Left ventricle myocardium inferior (tissue), 1 donor: ENCODE results near the gene ATP11C. TPM values are rescaled to one million over a fixed set of nuclear protein-coding genes. Genes with fewer than 3 reads are reported as not detected.
"Not testable (repeated sequence)": the region's sequence is repeated elsewhere in the genome, so short reads cannot be mapped to it uniquely, and the experiment has no call there.

Experiments
- DNase-seq: peaks from one replicate; pipeline ENCODE4 v3.0.0-alpha.2; 2020
- H3K27ac ChIP-seq: fragments of 200-600 bp; replicated peaks from 2 replicates; pipeline ENCODE4 v1.8.0; 2021
- H3K27me3 ChIP-seq: fragments of 200-600 bp; 2 replicates; pipeline ENCODE4 v1.8.0; 2021; ENCODE audit warnings: low read depth
- H3K36me3 ChIP-seq: fragments of 200-600 bp; 2 replicates; pipeline ENCODE4 v1.8.0; 2021
- H3K4me1 ChIP-seq: fragments of 200-600 bp; 2 replicates; pipeline ENCODE4 v1.8.0; 2021
- H3K4me3 ChIP-seq: fragments of 200-600 bp; 2 replicates; pipeline ENCODE4 v1.8.0; 2021; ENCODE audit warnings: mild to moderate bottlenecking, moderate library complexity
- H3K9me3 ChIP-seq: fragments of 200-600 bp; replicated peaks from 2 replicates; pipeline ENCODE4 v1.8.0; 2021
- CTCF ChIP-seq: fragments of 200-600 bp; IDR thresholded peaks from 2 replicates; pipeline ENCODE4 v1.8.0; 2021; ENCODE audit warnings: antibody characterized with exemption, mild to moderate bottlenecking, borderline replicate concordance
- intact Hi-C: fragments of 100-400 bp; cut with micrococcal nuclease; formaldehyde crosslinking; loops from one replicate; pipeline ENCODE4 v1.11.0; 2022
- total RNA-seq: library from RNA; stranded (reverse); fragmentation: NEBNext Ultra II Directional; extraction: Animal tissue kit (Norgen Biotek cat#: 25700); gene quantifications from one replicate; pipeline ENCODE4 v1.2.1, GENCODE V29; 2021
- donor health status: DM: no; HTN: yes; CAD: no; lungs with severe emphysema.

ATP11C gene
- total RNA-seq, 1 donor from 2014 or later, result 3.7 TPM

GRCh38 chrX:139877710-139878414 lies 55.0 kb downstream of the ATP11C start:
- Histone ChIP-seq H3K4me3 (no peak overlapping the region), H3K27ac (no peak overlapping the region), H3K4me1 (peaks cover 26% of the 10 kb centered on the region), H3K36me3 (no peaks in the 10 kb centered on the region), H3K27me3 (no peaks in the 10 kb centered on the region), H3K9me3 (no peaks in the 10 kb centered on the region)
- no peak for TF ChIP-seq CTCF
- intact Hi-C loops, result no loop called here
- no peak for DNase-seq

DNA sequence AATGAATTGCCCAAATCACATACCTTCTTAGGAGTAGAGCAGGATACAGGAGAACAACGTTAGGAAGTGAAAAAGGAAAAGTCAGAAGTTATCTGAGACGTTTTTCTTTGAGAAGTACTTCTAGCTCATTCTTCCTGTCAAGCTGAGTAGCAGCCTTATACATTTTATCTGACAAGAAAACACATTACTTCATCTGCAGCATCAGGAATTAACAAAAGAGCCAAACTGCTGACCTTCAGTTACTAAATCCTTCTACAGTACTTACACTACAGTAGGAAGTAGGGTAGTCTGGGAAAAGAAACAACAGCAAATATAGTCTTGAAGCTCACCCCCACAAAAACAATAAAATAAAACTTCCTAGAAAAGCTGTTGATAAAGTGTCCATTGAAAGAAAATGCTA lies 57.0 kb downstream of the ATP11C start:
- Histone ChIP-seq H3K27ac (no peak overlapping the region), H3K9me3 (no peaks in the 10 kb centered on the region), H3K27me3 (no peaks in the 10 kb centered on the region), H3K36me3 (no peaks in the 10 kb centered on the region), H3K4me1 (peaks cover 11% of the 10 kb centered on the region), H3K4me3 (no peak overlapping the region)
- DNase-seq, result no peak
- intact Hi-C loops, result no loop called here
- TF ChIP-seq CTCF, result no peak

GRCh38 chrX:139869796-139870195 lies 63.1 kb downstream of the ATP11C start:
- Histone ChIP-seq H3K27me3 (no peaks in the 10 kb centered on the region), H3K4me3 (no peak overlapping the region), H3K4me1 (no peaks in the 10 kb centered on the region), H3K9me3 (no peaks in the 10 kb centered on the region), H3K27ac (no peak overlapping the region), H3K36me3 (no peaks in the 10 kb centered on the region)
- TF ChIP-seq CTCF, result no peak
- intact Hi-C loops, result no loop called here
- DNase-seq, result no peak

GRCh38 chrX:139864640-139865039 lies 68.2 kb downstream of the ATP11C start:
- DNase-seq, result no peak
- no peaks in the 10 kb centered on the region for H3K27me3 ChIP-seq
- H3K27ac ChIP-seq, result no peak overlapping the region
- H3K4me1 ChIP-seq, result no peaks in the 10 kb centered on the region
- no peaks in the 10 kb centered on the region for H3K36me3 ChIP-seq
- TF ChIP-seq CTCF, result no peak
- no peaks in the 10 kb centered on the region for H3K9me3 ChIP-seq
- intact Hi-C loops, result no loop called here
- no peak overlapping the region for H3K4me3 ChIP-seq

GRCh38 chrX:139862208-139862607 lies 70.6 kb downstream of the ATP11C start:
- no peaks in the 10 kb centered on the region for H3K4me1 ChIP-seq

DNA sequence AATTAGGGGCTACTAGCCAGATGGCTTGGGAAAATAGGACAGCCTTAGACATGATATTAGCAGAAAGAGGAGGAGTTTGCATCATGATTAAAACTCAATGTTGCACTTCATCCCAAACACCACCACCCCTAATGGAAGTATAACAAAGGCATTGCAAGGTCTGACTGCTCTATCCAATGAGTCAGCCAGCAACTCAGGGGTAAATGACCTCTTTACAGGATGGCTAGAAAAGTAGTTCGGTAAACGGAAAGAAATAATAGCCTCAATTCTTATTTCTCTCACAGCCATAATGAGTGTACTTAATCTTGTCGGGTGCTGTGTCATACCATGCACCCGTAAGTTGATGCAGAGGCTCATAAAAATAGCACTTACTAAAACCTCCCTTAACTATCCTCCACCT lies 76.0 kb downstream of the ATP11C start:
- not testable (repeated sequence) for H3K9me3 ChIP-seq

More at GRCh38 chrX:139862208-139862607, 70.6 kb downstream of the ATP11C start:
- Histone ChIP-seq H3K36me3 (no peaks in the 10 kb centered on the region), H3K4me3 (no peak overlapping the region), H3K27me3 (no peaks in the 10 kb centered on the region), H3K27ac (no peak overlapping the region), H3K9me3 (no peaks in the 10 kb centered on the region)
- TF ChIP-seq CTCF, result no peak
- intact Hi-C loops, result no loop called here
- no peak for DNase-seq

More for the DNA sequence above, 76.0 kb downstream of the ATP11C start:
- H3K27me3 ChIP-seq, H3K4me3 ChIP-seq, intact Hi-C loops, H3K36me3 ChIP-seq, DNase-seq, H3K27ac ChIP-seq, H3K4me1 ChIP-seq: not testable (repeated sequence)
